MM.1S (cell line): ENCODE measurements around the gene SLC46A3.

Experiments
- CTCF ChIP-seq: fragments of 300-600 bp; sonication (generic); IDR thresholded peaks from 2 replicates; pipeline ENCODE4 v1.5.1; 2016; ENCODE audit warnings: antibody characterized with exemption, low read length, mixed read lengths
- EZH2 ChIP-seq: fragments of 300-600 bp; sonication (generic); optimal IDR thresholded peaks from 2 replicates; pipeline ENCODE3; 2017; ENCODE audit warnings: low read depth, mild to moderate bottlenecking, antibody characterized with exemption, low read length, mixed read lengths
- EZH2phosphoT487 ChIP-seq: fragments of 300-600 bp; sonication (generic); IDR thresholded peaks from 2 replicates; pipeline ENCODE4 v1.6.1; 2018; ENCODE audit warnings: antibody characterized with exemption, low read length

GRCh38 chr13:28747851-28748250 is 29.1 kb upstream of the SLC46A3 start:
- TF ChIP-seq CTCF (no peak), EZH2phosphoT487 (no peak), EZH2 (no peak)
